Myometrial cell (primary cell): ENCODE measurements around the gene STRA6. TPM values are rescaled to one million over a fixed set of nuclear protein-coding genes. Genes with fewer than 3 reads are reported as not detected.

Experiments
- total RNA-seq: library from RNA; depleted of rRNA; stranded (reverse); fragments of >200 nt; gene quantifications from 2 replicates; pipeline ENCODE4 v1.2.3, GENCODE V29; 2015

STRA6 gene
- 9.4 and 11.2 TPM in 2 replicates for total RNA-seq

GRCh38 chr15:74202452-74203401 is at the start of gene STRA6:
TSS of gene STRA6 (minus strand) at chr15:74202787. CDS start at chr15:74202267, 520 bp downstream.

GRCh38 chr15:74235962-74236361 is 33.4 kb upstream of the STRA6 start, which contains the start of gene CCDC33:
TSS of gene CCDC33 (plus strand) at chr15:74236326. CDS start at chr15:74236720, 394 bp downstream.

GRCh38 chr15:74173380-74174218 is 29.0 kb downstream of the STRA6 start, which contains the start of gene ISLR:
TSS of gene ISLR (plus strand) at chr15:74173710. CDS start at chr15:74174859, 1,149 bp downstream.

GRCh38 chr15:74130155-74130848 is 72.3 kb downstream of the STRA6 start, which contains the start of gene ISLR2:
TSS of gene ISLR2 (plus strand) at chr15:74130586. CDS start at chr15:74132755, 2,169 bp downstream.

Other genes starting within 250 kb of the STRA6 start
- 20.8 and 23.7 TPM in 2 replicates for gene STOML1, start 210.5 kb downstream of the STRA6 start, total RNA-seq
- 48.1 and 50.2 TPM in 2 replicates for gene PML, start 208.1 kb downstream of the STRA6 start, total RNA-seq
- gene GOLGA6A, start 120.2 kb downstream of the STRA6 start, total RNA-seq = not detected in 2 replicates
- gene ISLR2, start 72.2 kb downstream of the STRA6 start, total RNA-seq = 0.18 TPM in 1 of 2 replicates, not detected in the other
- 136 and 187 TPM in 2 replicates for gene ISLR, start 29.1 kb downstream of the STRA6 start, total RNA-seq
- gene CCDC33, start 33.5 kb upstream of the STRA6 start, total RNA-seq = 0.29 and 1.6 TPM in 2 replicates
- gene CYP11A1, start 164.9 kb upstream of the STRA6 start, total RNA-seq = 0.53 and 3.2 TPM in 2 replicates
- 71.4 and 86.2 TPM in 2 replicates for gene SEMA7A, start 231.2 kb upstream of the STRA6 start, total RNA-seq